Vagina (tissue), 2 donors: Measurements from ENCODE around the gene NAP1L5.

Experiments used
- POLR2A ChIP-seq, 2 donors: fragments of 450-650 bp; IDR thresholded peaks; one replicate each; pipeline ENCODE4 v1.6.1; 2017; ENCODE audit warnings: antibody characterized with exemption in 2 of 2, mild to moderate bottlenecking in 2 of 2, moderate library complexity in 2 of 2
- TF ChIP-seq, protein P1 (sequence below), 3 experiments: fragments of 450-650 bp in 2 of 3; fragments of 200-600 bp in 1 of 3; sonication (generic) in 1 of 3; IDR thresholded peaks; one replicate each; pipeline ENCODE4 v1.5.1; 2017 to 2019; ENCODE audit warnings: antibody characterized with exemption in 3 of 3, mild to moderate bottlenecking in 2 of 3, moderate library complexity in 2 of 3

DNA sequence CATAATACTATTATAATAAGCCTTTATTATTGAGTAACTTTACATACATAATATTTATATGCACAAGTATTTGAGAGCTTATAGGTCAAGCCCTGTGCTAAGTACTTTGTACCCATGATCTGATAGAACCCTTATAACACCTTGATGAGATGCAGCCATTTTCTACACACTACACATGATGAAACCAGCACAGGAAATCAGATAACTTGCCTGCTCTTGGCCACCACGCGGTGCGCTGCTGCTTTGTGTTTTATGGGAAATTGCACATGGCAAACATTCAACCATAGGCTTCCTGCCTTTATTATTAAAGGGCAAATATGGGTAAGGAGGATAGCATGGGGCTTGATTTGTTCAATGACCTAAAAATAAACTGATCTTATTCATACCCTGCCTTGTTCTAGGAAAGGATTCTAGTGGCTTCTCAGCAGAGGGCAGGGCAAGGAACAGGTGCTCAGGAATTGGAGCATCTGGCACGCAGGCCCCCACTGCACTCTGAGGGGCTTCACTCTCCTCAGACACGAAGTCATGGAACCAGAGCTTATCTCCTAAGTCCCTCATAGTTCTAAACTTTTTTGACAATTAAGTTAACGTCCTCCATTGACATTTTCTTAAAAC lies 31.6 kb upstream of the NAP1L5 start:
- TF ChIP-seq, protein P1, sequence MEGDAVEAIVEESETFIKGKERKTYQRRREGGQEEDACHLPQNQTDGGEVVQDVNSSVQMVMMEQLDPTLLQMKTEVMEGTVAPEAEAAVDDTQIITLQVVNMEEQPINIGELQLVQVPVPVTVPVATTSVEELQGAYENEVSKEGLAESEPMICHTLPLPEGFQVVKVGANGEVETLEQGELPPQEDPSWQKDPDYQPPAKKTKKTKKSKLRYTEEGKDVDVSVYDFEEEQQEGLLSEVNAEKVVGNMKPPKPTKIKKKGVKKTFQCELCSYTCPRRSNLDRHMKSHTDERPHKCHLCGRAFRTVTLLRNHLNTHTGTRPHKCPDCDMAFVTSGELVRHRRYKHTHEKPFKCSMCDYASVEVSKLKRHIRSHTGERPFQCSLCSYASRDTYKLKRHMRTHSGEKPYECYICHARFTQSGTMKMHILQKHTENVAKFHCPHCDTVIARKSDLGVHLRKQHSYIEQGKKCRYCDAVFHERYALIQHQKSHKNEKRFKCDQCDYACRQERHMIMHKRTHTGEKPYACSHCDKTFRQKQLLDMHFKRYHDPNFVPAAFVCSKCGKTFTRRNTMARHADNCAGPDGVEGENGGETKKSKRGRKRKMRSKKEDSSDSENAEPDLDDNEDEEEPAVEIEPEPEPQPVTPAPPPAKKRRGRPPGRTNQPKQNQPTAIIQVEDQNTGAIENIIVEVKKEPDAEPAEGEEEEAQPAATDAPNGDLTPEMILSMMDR (IDR thresholded peaks at IDR 0.05): no peak
- no peak for TF ChIP-seq POLR2A (IDR thresholded peaks at IDR 0.05)
